WERI-Rb-1 (cell line): ENCODE data around the gene VSTM1.
"Not testable (repeated sequence)": the region's sequence is repeated elsewhere in the genome, so short reads cannot be mapped to it uniquely, and the experiment has no call there.

Source experiments
- DNase-seq: peaks from one replicate; pipeline ENCODE4 v3.0.0-alpha.2; 2020
- H3K27ac ChIP-seq: fragments of 250-450 bp; sonication (Bioruptor Pico); 2 replicates; pipeline ENCODE4 v1.5.1; 2020; ENCODE audit warnings: mild to moderate bottlenecking, moderate library complexity
- H3K27me3 ChIP-seq: fragments of 250-450 bp; sonication (Bioruptor Pico); 2 replicates; pipeline ENCODE4 v1.5.1; 2021; ENCODE audit warnings: mild to moderate bottlenecking, low read depth, moderate library complexity; ENCODE audit not compliant: insufficient read depth, severe bottlenecking
- H3K36me3 ChIP-seq: fragments of 250-450 bp; sonication (Bioruptor Pico); 2 replicates; pipeline ENCODE4 v1.5.1; 2020; ENCODE audit warnings: mild to moderate bottlenecking, moderate library complexity
- H3K4me3 ChIP-seq: 2 replicates; pipeline ENCODE4 v1.5.1; 2011; ENCODE audit warnings: low read depth, mild to moderate bottlenecking, control low read depth, low read length
- H3K9me3 ChIP-seq: fragments of 250-450 bp; sonication (Bioruptor Pico); 2 replicates; pipeline ENCODE4 v1.5.1; 2021; ENCODE audit warnings: mild to moderate bottlenecking, moderate library complexity; ENCODE audit not compliant: severe bottlenecking
- CTCF ChIP-seq: IDR thresholded peaks from 2 replicates; pipeline ENCODE4 v1.5.1; 2011; ENCODE audit warnings: low read depth, mild to moderate bottlenecking, control low read depth, inconsistent platforms, low read length

The VSTM1 gene

GRCh38 chr19:54105796-54106195 lies 42.1 kb upstream of the VSTM1 start:
- no peak for TF ChIP-seq CTCF
- Histone ChIP-seq H3K27me3 (no peaks in the 10 kb centered on the region), H3K27ac (no peak overlapping the region), H3K36me3 (peaks cover 44% of the 10 kb centered on the region), H3K9me3 (no peaks in the 10 kb centered on the region), H3K4me3 (no peak overlapping the region)
- DNase-seq = no peak

GRCh38 chr19:54104998-54105715 lies 41.5 kb upstream of the VSTM1 start:
- H3K9me3 ChIP-seq = no peaks in the 10 kb centered on the region
- no peak for DNase-seq
- peaks cover 40% of the 10 kb centered on the region for H3K36me3 ChIP-seq
- H3K4me3 ChIP-seq = no peak overlapping the region
- no peak overlapping the region for H3K27ac ChIP-seq
- no peak for TF ChIP-seq CTCF
- H3K27me3 ChIP-seq = no peaks in the 10 kb centered on the region

- Histone ChIP-seq H3K27me3 (peaks cover 4% of the 10 kb centered on the region), H3K27ac (peak within 1 kb of the TSS; percentile 62), H3K9me3 (no peaks in the 10 kb centered on the region), H3K36me3 (peaks cover 20% of the 10 kb centered on the region), H3K4me3 (peak within 1 kb of the TSS; percentile 96)
- no peak for TF ChIP-seq CTCF
- peak; percentile 97 for DNase-seq
Measured at GRCh38 chr19:54102421-54103169, 38.9 kb upstream of the VSTM1 start, which contains the start of gene NDUFA3. Gene NDUFA3, plus strand, starts transcription at chr19:54102855. Its CDS starts 24 bp downstream, at chr19:54102879.

GRCh38 chr19:54100561-54100960 lies 36.9 kb upstream of the VSTM1 start, which contains the start of gene OSCAR:
Gene OSCAR, minus strand, starts transcription at chr19:54100803. Its CDS starts 11 bp downstream, at chr19:54100792.
- DNase-seq = no peak
- TF ChIP-seq CTCF = no peak
- no peak within 1 kb of the TSS for H3K27ac ChIP-seq
- peaks cover 3% of the 10 kb centered on the region for H3K36me3 ChIP-seq
- peaks cover 17% of the 10 kb centered on the region for H3K27me3 ChIP-seq
- H3K4me3 ChIP-seq = no peak within 1 kb of the TSS
- H3K9me3 ChIP-seq = no peaks in the 10 kb centered on the region

GRCh38 chr19:54099903-54100255 lies 36.2 kb upstream of the VSTM1 start:
- H3K36me3 ChIP-seq = not testable (repeated sequence)

GRCh38 chr19:54099190-54099902 lies 35.6 kb upstream of the VSTM1 start:
- Histone ChIP-seq H3K4me3 (no peak overlapping the region), H3K27me3 (peaks cover 29% of the 10 kb centered on the region), H3K36me3 (0 out of 2 replicates have a peak, but pooled peaks cover 2% of the 10 kb centered on the region), H3K9me3 (peaks cover 3% of the 10 kb centered on the region), H3K27ac (no peak overlapping the region)
- DNase-seq = no peak
- no peak for TF ChIP-seq CTCF

More at GRCh38 chr19:54099903-54100255, 36.2 kb upstream of the VSTM1 start:
- H3K27me3 ChIP-seq = peaks cover 24% of the 10 kb centered on the region
- not testable (repeated sequence) for H3K27ac ChIP-seq, H3K9me3 ChIP-seq, H3K4me3 ChIP-seq, DNase-seq
